ENCODE results near the gene NFYB. TPM values are rescaled to one million over a fixed set of nuclear protein-coding genes. Genes with fewer than 3 reads are reported as not detected.

Gene NFYB
- total and polyA plus RNA-seq, 9 of the 15 experiments (the other 6 are each of a cell fraction or from before 2014, with no cell fraction given), result 14.5 to 51.5 (median 32.3) TPM

DNA sequence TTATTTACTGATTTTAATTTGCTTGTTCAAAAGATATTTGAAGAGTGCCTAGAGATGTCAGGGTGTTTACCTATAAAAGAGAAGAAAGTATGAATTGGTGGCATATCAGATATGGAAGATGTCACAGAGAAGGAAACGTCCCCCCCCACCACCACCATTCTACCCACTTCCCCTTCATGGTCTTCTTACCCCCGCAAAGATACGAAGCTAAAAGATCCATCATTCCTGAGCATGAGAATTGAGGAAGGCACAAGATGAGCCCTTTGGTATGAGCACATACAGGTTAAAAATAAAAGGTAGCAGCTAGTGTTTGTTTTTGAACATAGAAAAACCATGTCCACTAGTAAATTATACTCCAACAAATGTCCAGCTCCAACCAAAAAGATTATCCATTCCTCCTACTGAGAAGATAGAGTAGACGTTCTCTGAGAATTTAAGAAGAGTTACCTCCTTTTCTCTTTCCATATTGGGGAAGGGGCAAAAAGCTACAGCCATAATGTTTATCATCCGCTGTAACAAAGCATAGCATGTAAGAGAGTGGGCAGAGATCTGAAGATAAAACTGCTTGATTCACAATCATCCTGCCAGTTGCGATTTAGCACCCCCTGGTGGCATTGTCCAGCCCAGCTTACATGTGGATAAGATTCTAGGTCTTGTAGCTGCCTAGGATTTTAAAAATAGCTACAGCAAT is 29.1 kb downstream of the NFYB start (continued):
- TF ChIP-seq, protein P1, sequence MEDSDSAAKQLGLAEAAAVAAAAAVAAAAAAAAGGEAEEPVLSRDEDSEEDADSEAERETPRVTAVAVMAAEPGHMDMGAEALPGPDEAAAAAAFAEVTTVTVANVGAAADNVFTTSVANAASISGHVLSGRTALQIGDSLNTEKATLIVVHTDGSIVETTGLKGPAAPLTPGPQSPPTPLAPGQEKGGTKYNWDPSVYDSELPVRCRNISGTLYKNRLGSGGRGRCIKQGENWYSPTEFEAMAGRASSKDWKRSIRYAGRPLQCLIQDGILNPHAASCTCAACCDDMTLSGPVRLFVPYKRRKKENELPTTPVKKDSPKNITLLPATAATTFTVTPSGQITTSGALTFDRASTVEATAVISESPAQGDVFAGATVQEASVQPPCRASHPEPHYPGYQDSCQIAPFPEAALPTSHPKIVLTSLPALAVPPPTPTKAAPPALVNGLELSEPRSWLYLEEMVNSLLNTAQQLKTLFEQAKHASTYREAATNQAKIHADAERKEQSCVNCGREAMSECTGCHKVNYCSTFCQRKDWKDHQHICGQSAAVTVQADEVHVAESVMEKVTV (CRISPR knock-in tag; IDR thresholded peaks at IDR 0.05), result peak; percentile 86
- peak; percentile 44; the same call in 1 of the 2 replicates for TF ChIP-seq SOX6 (IDR thresholded peaks at IDR 0.05)
- TF ChIP-seq PHB (CRISPR knock-in tag; IDR thresholded peaks at IDR 0.05), result no peak
- peak; percentile 50; the same call in 1 of the 2 replicates for TF ChIP-seq GATAD2B (IDR thresholded peaks at IDR 0.05; ENCODE audit: borderline replicate concordance)
- TF ChIP-seq GATA2 (CRISPR knock-in tag; IDR thresholded peaks at IDR 0.05), result peak; percentile 95
- TF ChIP-seq, protein P2, sequence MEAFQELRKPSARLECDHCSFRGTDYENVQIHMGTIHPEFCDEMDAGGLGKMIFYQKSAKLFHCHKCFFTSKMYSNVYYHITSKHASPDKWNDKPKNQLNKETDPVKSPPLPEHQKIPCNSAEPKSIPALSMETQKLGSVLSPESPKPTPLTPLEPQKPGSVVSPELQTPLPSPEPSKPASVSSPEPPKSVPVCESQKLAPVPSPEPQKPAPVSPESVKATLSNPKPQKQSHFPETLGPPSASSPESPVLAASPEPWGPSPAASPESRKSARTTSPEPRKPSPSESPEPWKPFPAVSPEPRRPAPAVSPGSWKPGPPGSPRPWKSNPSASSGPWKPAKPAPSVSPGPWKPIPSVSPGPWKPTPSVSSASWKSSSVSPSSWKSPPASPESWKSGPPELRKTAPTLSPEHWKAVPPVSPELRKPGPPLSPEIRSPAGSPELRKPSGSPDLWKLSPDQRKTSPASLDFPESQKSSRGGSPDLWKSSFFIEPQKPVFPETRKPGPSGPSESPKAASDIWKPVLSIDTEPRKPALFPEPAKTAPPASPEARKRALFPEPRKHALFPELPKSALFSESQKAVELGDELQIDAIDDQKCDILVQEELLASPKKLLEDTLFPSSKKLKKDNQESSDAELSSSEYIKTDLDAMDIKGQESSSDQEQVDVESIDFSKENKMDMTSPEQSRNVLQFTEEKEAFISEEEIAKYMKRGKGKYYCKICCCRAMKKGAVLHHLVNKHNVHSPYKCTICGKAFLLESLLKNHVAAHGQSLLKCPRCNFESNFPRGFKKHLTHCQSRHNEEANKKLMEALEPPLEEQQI (IDR thresholded peaks at IDR 0.05), result peak; percentile 58; the same call in 1 of the 2 replicates
- TF ChIP-seq RAD21 (CRISPR knock-in tag; conservative IDR thresholded peaks at IDR 0.05 in 1 of 2, IDR thresholded peaks at IDR 0.05 in 1 of 2), result peak; percentile 91 to 95
- 0 out of 2 replicates have a peak, but pooled peaks have one; percentile 18 for TF ChIP-seq SMARCA4 (IDR thresholded peaks at IDR 0.05)
- TF ChIP-seq JUND (IDR thresholded peaks at IDR 0.05; ENCODE audit: borderline replicate concordance, low read depth, low read length), result peak; percentile 37; the same call in 1 of the 2 replicates
- TF ChIP-seq JUND (tag; IDR thresholded peaks at IDR 0.05; ENCODE audit: borderline replicate concordance, low read depth, low read length), result no peak; the same call in 2 of the 3 replicates
- TF ChIP-seq CBFB (CRISPR knock-in tag; IDR thresholded peaks at IDR 0.05), result no peak
- TF ChIP-seq, protein P3, sequence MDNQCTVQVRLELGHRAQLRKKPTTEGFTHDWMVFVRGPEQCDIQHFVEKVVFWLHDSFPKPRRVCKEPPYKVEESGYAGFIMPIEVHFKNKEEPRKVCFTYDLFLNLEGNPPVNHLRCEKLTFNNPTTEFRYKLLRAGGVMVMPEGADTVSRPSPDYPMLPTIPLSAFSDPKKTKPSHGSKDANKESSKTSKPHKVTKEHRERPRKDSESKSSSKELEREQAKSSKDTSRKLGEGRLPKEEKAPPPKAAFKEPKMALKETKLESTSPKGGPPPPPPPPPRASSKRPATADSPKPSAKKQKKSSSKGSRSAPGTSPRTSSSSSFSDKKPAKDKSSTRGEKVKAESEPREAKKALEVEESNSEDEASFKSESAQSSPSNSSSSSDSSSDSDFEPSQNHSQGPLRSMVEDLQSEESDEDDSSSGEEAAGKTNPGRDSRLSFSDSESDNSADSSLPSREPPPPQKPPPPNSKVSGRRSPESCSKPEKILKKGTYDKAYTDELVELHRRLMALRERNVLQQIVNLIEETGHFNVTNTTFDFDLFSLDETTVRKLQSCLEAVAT (IDR thresholded peaks at IDR 0.05), result no peak
- 0 out of 2 replicates have a peak, but pooled peaks have one; percentile 14 for TF ChIP-seq CREM (IDR thresholded peaks at IDR 0.05; ENCODE audit: low read depth)
- TF ChIP-seq, protein P4, sequence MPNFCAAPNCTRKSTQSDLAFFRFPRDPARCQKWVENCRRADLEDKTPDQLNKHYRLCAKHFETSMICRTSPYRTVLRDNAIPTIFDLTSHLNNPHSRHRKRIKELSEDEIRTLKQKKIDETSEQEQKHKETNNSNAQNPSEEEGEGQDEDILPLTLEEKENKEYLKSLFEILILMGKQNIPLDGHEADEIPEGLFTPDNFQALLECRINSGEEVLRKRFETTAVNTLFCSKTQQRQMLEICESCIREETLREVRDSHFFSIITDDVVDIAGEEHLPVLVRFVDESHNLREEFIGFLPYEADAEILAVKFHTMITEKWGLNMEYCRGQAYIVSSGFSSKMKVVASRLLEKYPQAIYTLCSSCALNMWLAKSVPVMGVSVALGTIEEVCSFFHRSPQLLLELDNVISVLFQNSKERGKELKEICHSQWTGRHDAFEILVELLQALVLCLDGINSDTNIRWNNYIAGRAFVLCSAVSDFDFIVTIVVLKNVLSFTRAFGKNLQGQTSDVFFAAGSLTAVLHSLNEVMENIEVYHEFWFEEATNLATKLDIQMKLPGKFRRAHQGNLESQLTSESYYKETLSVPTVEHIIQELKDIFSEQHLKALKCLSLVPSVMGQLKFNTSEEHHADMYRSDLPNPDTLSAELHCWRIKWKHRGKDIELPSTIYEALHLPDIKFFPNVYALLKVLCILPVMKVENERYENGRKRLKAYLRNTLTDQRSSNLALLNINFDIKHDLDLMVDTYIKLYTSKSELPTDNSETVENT (CRISPR knock-in tag; IDR thresholded peaks at IDR 0.05), result no peak
- TF ChIP-seq EGR1 (conservative IDR thresholded peaks at IDR 0.05), result peak; percentile 40
- TF ChIP-seq LARP7 (IDR thresholded peaks at IDR 0.05), result no peak
- TF ChIP-seq CEBPB (tag; IDR thresholded peaks at IDR 0.05), result no peak
- no peak for TF ChIP-seq MTA1 (IDR thresholded peaks at IDR 0.05; ENCODE audit: borderline replicate concordance)
- 0 out of 4 replicates have a peak, but pooled peaks of 1 of the 2 experiments have one; percentile 39 for TF ChIP-seq ARNT (IDR thresholded peaks at IDR 0.05)
- TF ChIP-seq MTF1 (CRISPR knock-in tag; IDR thresholded peaks at IDR 0.05; ENCODE audit: borderline replicate concordance), result no peak
- no peak for TF ChIP-seq ZNF232 (CRISPR knock-in tag; IDR thresholded peaks at IDR 0.05)
- peak in 1 of 2 experiments; percentile 31; a peak in 1 of 4 replicates for TF ChIP-seq RCOR1 (IDR thresholded peaks at IDR 0.05; ENCODE audit: borderline replicate concordance in 1 of 2, low read depth in 2 of 2, low read length in 2 of 2)

Data from K562 (cell line).